SU-DHL-6 (cell line): Measurements from ENCODE around the gene CSPG5.

ENCODE experiments used
- EZH2phosphoT487 ChIP-seq: fragments of 200-600 bp; sonication (generic), shearing (Covaris generic); conservative IDR thresholded peaks from 2 replicates; pipeline ENCODE4 v1.6.1; 2018; ENCODE audit warnings: mild to moderate bottlenecking, antibody characterized with exemption, low read length, moderate library complexity, mixed read lengths
- TF ChIP-seq, protein P1 (sequence below): fragments of 200-600 bp; sonication (generic); IDR thresholded peaks from one replicate; pipeline ENCODE4 v1.5.1; 2017; ENCODE audit warnings: antibody characterized with exemption, mild to moderate bottlenecking, low read length, moderate library complexity; ENCODE audit not compliant: insufficient read depth, poor library complexity, severe bottlenecking

- TF ChIP-seq, protein P1, sequence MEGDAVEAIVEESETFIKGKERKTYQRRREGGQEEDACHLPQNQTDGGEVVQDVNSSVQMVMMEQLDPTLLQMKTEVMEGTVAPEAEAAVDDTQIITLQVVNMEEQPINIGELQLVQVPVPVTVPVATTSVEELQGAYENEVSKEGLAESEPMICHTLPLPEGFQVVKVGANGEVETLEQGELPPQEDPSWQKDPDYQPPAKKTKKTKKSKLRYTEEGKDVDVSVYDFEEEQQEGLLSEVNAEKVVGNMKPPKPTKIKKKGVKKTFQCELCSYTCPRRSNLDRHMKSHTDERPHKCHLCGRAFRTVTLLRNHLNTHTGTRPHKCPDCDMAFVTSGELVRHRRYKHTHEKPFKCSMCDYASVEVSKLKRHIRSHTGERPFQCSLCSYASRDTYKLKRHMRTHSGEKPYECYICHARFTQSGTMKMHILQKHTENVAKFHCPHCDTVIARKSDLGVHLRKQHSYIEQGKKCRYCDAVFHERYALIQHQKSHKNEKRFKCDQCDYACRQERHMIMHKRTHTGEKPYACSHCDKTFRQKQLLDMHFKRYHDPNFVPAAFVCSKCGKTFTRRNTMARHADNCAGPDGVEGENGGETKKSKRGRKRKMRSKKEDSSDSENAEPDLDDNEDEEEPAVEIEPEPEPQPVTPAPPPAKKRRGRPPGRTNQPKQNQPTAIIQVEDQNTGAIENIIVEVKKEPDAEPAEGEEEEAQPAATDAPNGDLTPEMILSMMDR = no peak
- no peak for TF ChIP-seq EZH2phosphoT487
Observed at GRCh38 chr3:47577583-47578118, 1.0 kb downstream of the CSPG5 start.
